ENCODE data around the gene ARMC12.

GRCh38 chr6:35691027-35691824, 45.6 kb upstream of the ARMC12 start:
- no peak for TF ChIP-seq CTCF (optimal IDR thresholded peaks at IDR 0.05 in 1 of 3, IDR thresholded peaks at IDR 0.05 in 1 of 3, conservative IDR thresholded peaks at IDR 0.05 in 1 of 3; ENCODE audit: extremely low read depth in 1 of 3, insufficient read depth in 2 of 3, low read length in 3 of 3)
- TF ChIP-seq EZH2 (IDR thresholded peaks at IDR 0.05; ENCODE audit: low read length): no peak
